ENCODE results near the gene GABBR1.
A peak's percentile ranks its signal among the peaks of the same experiment; 100 is the strongest.
"Not testable (repeated sequence)": the region's sequence is repeated elsewhere in the genome, so short reads cannot be mapped to it uniquely, and the experiment has no call there.

The GABBR1 gene

DNA sequence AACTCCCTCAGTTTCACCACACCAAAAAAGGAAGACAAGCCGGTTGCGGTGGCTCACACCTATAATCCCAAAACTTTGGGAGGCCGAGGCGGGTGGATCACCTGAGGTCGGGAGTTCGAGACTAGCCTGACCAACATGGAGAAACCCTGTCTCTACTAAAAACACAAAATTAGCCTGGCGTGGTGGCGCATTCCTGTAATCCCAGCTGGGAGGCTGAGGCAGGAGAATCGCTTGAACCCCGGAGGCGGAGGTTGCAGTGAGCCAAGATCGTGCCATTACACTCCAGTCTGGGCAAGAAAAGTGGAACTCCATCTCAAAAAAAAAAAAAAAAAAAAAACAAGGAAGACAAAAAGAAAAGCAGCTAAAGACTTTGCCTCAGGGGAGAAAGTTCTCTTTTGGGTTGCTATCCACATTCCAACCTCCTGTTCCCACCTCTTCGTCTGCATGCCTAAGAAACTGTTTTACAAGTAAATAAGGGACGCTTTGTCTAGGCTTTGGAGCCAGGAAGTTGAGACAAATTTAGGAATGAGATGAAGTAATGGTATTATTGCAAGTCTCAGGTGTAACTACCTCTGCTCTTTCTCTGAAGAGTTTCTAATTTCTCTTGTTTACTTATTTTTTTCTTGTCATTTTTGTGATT, 28.6 kb upstream of the GABBR1 start:
- not testable (repeated sequence) for H3K18ac ChIP-seq (ENCODE audit: low read length); H3K4ac ChIP-seq (ENCODE audit: low read depth, low read length); H3K79me2 ChIP-seq (ENCODE audit: control insufficient read depth, insufficient read depth, low read length); H3K4me1 ChIP-seq (ENCODE audit: control insufficient read depth, low read depth, low read length); H3K23ac ChIP-seq (ENCODE audit: low read length); H3K4me3 ChIP-seq (ENCODE audit: low read length); H2BK15ac ChIP-seq (replicated peaks; ENCODE audit: low read depth); H4K5ac ChIP-seq (ENCODE audit: low read length); H3K4me2 ChIP-seq (ENCODE audit: low read length); H3K9ac ChIP-seq (ENCODE audit: low read length); H2AK5ac ChIP-seq (ENCODE audit: low read length); H4K8ac ChIP-seq (ENCODE audit: low read depth, low read length); H2BK5ac ChIP-seq (ENCODE audit: low read length); H3K36me3 ChIP-seq (ENCODE audit: control insufficient read depth, insufficient read depth, low read length); H2BK120ac ChIP-seq (ENCODE audit: low read depth, low read length); H3K56ac ChIP-seq (ENCODE audit: low read length); H3K79me1 ChIP-seq (ENCODE audit: low read length); H3K27me3 ChIP-seq (ENCODE audit: insufficient read depth, low read length, poor library complexity)
- no CpG with 5 or more reads among the region's 14 CpGs for WGBS (ENCODE audit: extremely low coverage, insufficient coverage, low lambda C conversion rate)
- H3K27ac ChIP-seq (ENCODE audit: low read depth, low read length): peak overlapping the region; percentile 3
- peak; percentile 97 for DNase-seq

- H3K18ac ChIP-seq (ENCODE audit: low read length): no peak overlapping the region
- no peak overlapping the region for H3K4me2 ChIP-seq (ENCODE audit: low read length)
- no peak overlapping the region for H4K8ac ChIP-seq (ENCODE audit: low read depth, low read length)
- H3K79me1 ChIP-seq (ENCODE audit: low read length): no peaks in the 10 kb centered on the region
- H3K4me1 ChIP-seq (ENCODE audit: control insufficient read depth, low read depth, low read length): no peaks in the 10 kb centered on the region
- H3K27me3 ChIP-seq (ENCODE audit: insufficient read depth, low read length, poor library complexity): no peaks in the 10 kb centered on the region
- peak; percentile 65 for DNase-seq
- H4K5ac ChIP-seq (ENCODE audit: low read length): no peak overlapping the region
- peak overlapping the region; percentile 3 for H3K27ac ChIP-seq (ENCODE audit: low read depth, low read length)
- no peaks in the 10 kb centered on the region for H3K79me2 ChIP-seq (ENCODE audit: control insufficient read depth, insufficient read depth, low read length)
- no peak overlapping the region for H2AK5ac ChIP-seq (ENCODE audit: low read length)
- H3K56ac ChIP-seq (ENCODE audit: low read length): no peak overlapping the region
- H3K4me3 ChIP-seq (ENCODE audit: low read length): no peak overlapping the region
- no peak overlapping the region for H3K4ac ChIP-seq (ENCODE audit: low read depth, low read length)
- H3K36me3 ChIP-seq (ENCODE audit: control insufficient read depth, insufficient read depth, low read length): no peaks in the 10 kb centered on the region
- H2BK15ac ChIP-seq (replicated peaks; ENCODE audit: low read depth): no peak overlapping the region
- WGBS (ENCODE audit: extremely low coverage, insufficient coverage, low lambda C conversion rate): no CpG with 5 or more reads among the region's 3 CpGs
- H3K23ac ChIP-seq (ENCODE audit: low read length): no peak overlapping the region
- no peak overlapping the region for H3K9ac ChIP-seq (ENCODE audit: low read length)
- no peak overlapping the region for H2BK5ac ChIP-seq (ENCODE audit: low read length)
- H2BK120ac ChIP-seq (ENCODE audit: low read depth, low read length): no peak overlapping the region
These were observed 28.1 kb upstream of the GABBR1 start for GRCh38 chr6:29661071-29661470.

GRCh38 chr6:29656798-29657197, 23.8 kb upstream of the GABBR1 start, which contains the start of gene MOG:
Gene MOG (plus strand): TSS chr6:29657092. CDS start chr6:29657210, 118 bp downstream.
- Histone ChIP-seq H3K79me1 (ENCODE audit: low read length) (no peaks in the 10 kb centered on the region), H3K9ac (ENCODE audit: low read length) (no peak within 1 kb of the TSS), H4K5ac (ENCODE audit: low read length) (no peak within 1 kb of the TSS), H3K4ac (ENCODE audit: low read depth, low read length) (no peak within 1 kb of the TSS), H3K36me3 (ENCODE audit: control insufficient read depth, insufficient read depth, low read length) (no peaks in the 10 kb centered on the region), H3K27ac (ENCODE audit: low read depth, low read length) (no peak within 1 kb of the TSS), H2BK15ac (replicated peaks; ENCODE audit: low read depth) (no peak within 1 kb of the TSS), H3K23ac (ENCODE audit: low read length) (peak within 1 kb of the TSS; percentile 18), H3K4me2 (ENCODE audit: low read length) (no peak within 1 kb of the TSS), H2BK120ac (ENCODE audit: low read depth, low read length) (no peak within 1 kb of the TSS), H2AK5ac (ENCODE audit: low read length) (no peak within 1 kb of the TSS), H3K79me2 (ENCODE audit: control insufficient read depth, insufficient read depth, low read length) (no peaks in the 10 kb centered on the region), H3K18ac (ENCODE audit: low read length) (no peak within 1 kb of the TSS), H3K56ac (ENCODE audit: low read length) (no peak within 1 kb of the TSS), H3K27me3 (ENCODE audit: insufficient read depth, low read length, poor library complexity) (no peaks in the 10 kb centered on the region), H3K4me3 (ENCODE audit: low read length) (no peak within 1 kb of the TSS), H3K4me1 (ENCODE audit: control insufficient read depth, low read depth, low read length) (peaks cover 2% of the 10 kb centered on the region), H4K8ac (ENCODE audit: low read depth, low read length) (no peak within 1 kb of the TSS), H2BK5ac (ENCODE audit: low read length) (no peak within 1 kb of the TSS)
- DNase-seq: no peak
- WGBS (ENCODE audit: extremely low coverage, insufficient coverage, low lambda C conversion rate): no CpG with 5 or more reads among the region's 4 CpGs

GRCh38 chr6:29656157-29656556, 23.2 kb upstream of the GABBR1 start:
- no peak overlapping the region for H2AK5ac ChIP-seq (ENCODE audit: low read length)
- H3K79me2 ChIP-seq (ENCODE audit: control insufficient read depth, insufficient read depth, low read length): no peaks in the 10 kb centered on the region
- H2BK120ac ChIP-seq (ENCODE audit: low read depth, low read length): no peak overlapping the region
- no peaks in the 10 kb centered on the region for H3K79me1 ChIP-seq (ENCODE audit: low read length)
- H4K8ac ChIP-seq (ENCODE audit: low read depth, low read length): no peak overlapping the region
- no peak overlapping the region for H3K9ac ChIP-seq (ENCODE audit: low read length)
- DNase-seq: no peak
- no peak overlapping the region for H3K27ac ChIP-seq (ENCODE audit: low read depth, low read length)
- no peak overlapping the region for H2BK15ac ChIP-seq (replicated peaks; ENCODE audit: low read depth)
- H3K36me3 ChIP-seq (ENCODE audit: control insufficient read depth, insufficient read depth, low read length): no peaks in the 10 kb centered on the region
- no peak overlapping the region for H3K4me2 ChIP-seq (ENCODE audit: low read length)
- no peak overlapping the region for H3K18ac ChIP-seq (ENCODE audit: low read length)
- H3K56ac ChIP-seq (ENCODE audit: low read length): no peak overlapping the region
- no peak overlapping the region for H3K23ac ChIP-seq (ENCODE audit: low read length)
- no peaks in the 10 kb centered on the region for H3K27me3 ChIP-seq (ENCODE audit: insufficient read depth, low read length, poor library complexity)
- H2BK5ac ChIP-seq (ENCODE audit: low read length): no peak overlapping the region
- no peak overlapping the region for H4K5ac ChIP-seq (ENCODE audit: low read length)
- H3K4me3 ChIP-seq (ENCODE audit: low read length): no peak overlapping the region
- peaks cover 2% of the 10 kb centered on the region for H3K4me1 ChIP-seq (ENCODE audit: control insufficient read depth, low read depth, low read length)
- no peak overlapping the region for H3K4ac ChIP-seq (ENCODE audit: low read depth, low read length)
- no CpG with 5 or more reads among the region's 2 CpGs for WGBS (ENCODE audit: extremely low coverage, insufficient coverage, low lambda C conversion rate)

DNA sequence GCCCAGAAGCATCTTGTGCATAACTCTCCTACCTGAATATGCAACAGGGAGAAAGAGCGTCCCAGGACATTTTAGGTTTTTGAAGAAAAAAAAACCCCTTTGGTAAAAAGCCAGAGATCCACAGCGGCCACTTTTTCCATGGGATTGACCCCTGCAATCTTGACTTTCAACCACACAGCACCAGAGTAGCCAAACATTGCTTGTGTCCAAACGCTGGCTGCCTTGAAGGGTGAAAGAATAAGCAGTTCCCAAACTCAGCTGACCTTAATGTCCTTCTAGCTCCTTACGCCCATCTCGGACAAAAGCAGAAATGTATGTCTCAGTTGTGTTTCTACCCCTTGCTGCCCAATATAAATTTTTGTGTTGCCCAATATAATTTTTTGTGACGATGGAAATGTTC, 22.7 kb upstream of the GABBR1 start:
- no peak overlapping the region for H4K5ac ChIP-seq (ENCODE audit: low read length)
- H3K23ac ChIP-seq (ENCODE audit: low read length): no peak overlapping the region
- H3K27ac ChIP-seq (ENCODE audit: low read depth, low read length): no peak overlapping the region
- no peak overlapping the region for H4K8ac ChIP-seq (ENCODE audit: low read depth, low read length)
- peaks cover 2% of the 10 kb centered on the region for H3K4me1 ChIP-seq (ENCODE audit: control insufficient read depth, low read depth, low read length)
- no peaks in the 10 kb centered on the region for H3K79me2 ChIP-seq (ENCODE audit: control insufficient read depth, insufficient read depth, low read length)
- no peak overlapping the region for H3K4me3 ChIP-seq (ENCODE audit: low read length)
- H3K4me2 ChIP-seq (ENCODE audit: low read length): no peak overlapping the region
- H3K27me3 ChIP-seq (ENCODE audit: insufficient read depth, low read length, poor library complexity): no peaks in the 10 kb centered on the region
- H2BK5ac ChIP-seq (ENCODE audit: low read length): no peak overlapping the region
- no peak overlapping the region for H3K4ac ChIP-seq (ENCODE audit: low read depth, low read length)
- no peak overlapping the region for H2BK15ac ChIP-seq (replicated peaks; ENCODE audit: low read depth)
- no peak overlapping the region for H3K9ac ChIP-seq (ENCODE audit: low read length)
- no peaks in the 10 kb centered on the region for H3K79me1 ChIP-seq (ENCODE audit: low read length)
- H2BK120ac ChIP-seq (ENCODE audit: low read depth, low read length): no peak overlapping the region
- no peak overlapping the region for H3K18ac ChIP-seq (ENCODE audit: low read length)
- H3K36me3 ChIP-seq (ENCODE audit: control insufficient read depth, insufficient read depth, low read length): no peaks in the 10 kb centered on the region
- H2AK5ac ChIP-seq (ENCODE audit: low read length): no peak overlapping the region
- no peak for DNase-seq
- WGBS (ENCODE audit: extremely low coverage, insufficient coverage, low lambda C conversion rate): no CpG with 5 or more reads among the region's 6 CpGs
- H3K56ac ChIP-seq (ENCODE audit: low read length): no peak overlapping the region

DNA sequence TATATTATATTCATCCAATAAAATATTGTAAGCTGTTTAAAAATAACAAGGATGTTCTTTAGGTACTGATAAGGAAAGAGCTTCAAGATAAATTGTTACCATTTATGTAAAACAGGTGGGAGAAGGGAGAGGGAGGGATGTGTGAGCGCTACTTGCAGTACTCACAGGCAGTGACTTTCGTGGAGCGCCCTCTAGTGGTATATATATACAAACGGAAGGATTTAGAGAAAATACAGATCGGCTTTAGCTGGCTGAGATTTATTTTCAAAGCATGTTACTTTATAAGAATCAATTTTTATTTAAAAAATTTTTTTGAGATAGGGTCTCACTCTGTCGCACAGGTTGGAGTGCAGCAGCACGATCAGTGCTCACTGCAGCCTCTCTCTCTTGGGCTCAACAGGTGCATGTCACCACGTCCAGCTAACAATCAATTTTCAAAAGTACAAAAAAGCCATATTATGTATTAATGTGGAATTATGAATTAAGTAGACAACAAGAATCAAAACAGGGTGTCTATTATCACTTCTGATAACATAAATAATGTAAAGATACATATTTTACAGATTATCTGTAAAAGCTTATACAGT, 20.6 kb upstream of the GABBR1 start:
- Histone ChIP-seq H3K4me2 (ENCODE audit: low read length) (no peak overlapping the region), H3K27me3 (ENCODE audit: insufficient read depth, low read length, poor library complexity) (no peaks in the 10 kb centered on the region), H3K79me1 (ENCODE audit: low read length) (no peaks in the 10 kb centered on the region), H3K23ac (ENCODE audit: low read length) (no peak overlapping the region), H3K79me2 (ENCODE audit: control insufficient read depth, insufficient read depth, low read length) (no peaks in the 10 kb centered on the region), H4K5ac (ENCODE audit: low read length) (no peak overlapping the region), H2BK15ac (replicated peaks; ENCODE audit: low read depth) (no peak overlapping the region), H3K4me3 (ENCODE audit: low read length) (no peak overlapping the region), H3K4ac (ENCODE audit: low read depth, low read length) (no peak overlapping the region), H3K27ac (ENCODE audit: low read depth, low read length) (no peak overlapping the region), H3K56ac (ENCODE audit: low read length) (no peak overlapping the region), H2BK120ac (ENCODE audit: low read depth, low read length) (no peak overlapping the region), H4K8ac (ENCODE audit: low read depth, low read length) (no peak overlapping the region), H3K9ac (ENCODE audit: low read length) (no peak overlapping the region), H3K36me3 (ENCODE audit: control insufficient read depth, insufficient read depth, low read length) (no peaks in the 10 kb centered on the region), H2AK5ac (ENCODE audit: low read length) (no peak overlapping the region), H3K4me1 (ENCODE audit: control insufficient read depth, low read depth, low read length) (peaks cover 3% of the 10 kb centered on the region), H2BK5ac (ENCODE audit: low read length) (no peak overlapping the region), H3K18ac (ENCODE audit: low read length) (no peak overlapping the region)
- no CpG with 5 or more reads among the region's 8 CpGs for WGBS (ENCODE audit: extremely low coverage, insufficient coverage, low lambda C conversion rate)
- peak; percentile 87 for DNase-seq
